Ascending aorta (tissue), 2 donors: Measurements from ENCODE around the gene ZNF709. TPM values are rescaled to one million over a fixed set of nuclear protein-coding genes. Genes with fewer than 3 reads are reported as not detected.
"Not testable (repeated sequence)": the region's sequence is repeated elsewhere in the genome, so short reads cannot be mapped to it uniquely, and the experiment has no call there.

ENCODE experiments used
- DNase-seq, 2 donors: peaks; one replicate each; pipeline ENCODE4 v3.0.0-alpha.2; 2019; ENCODE audit warnings: low spot score in 2 of 2
- H3K27ac ChIP-seq, 2 donors: fragments of 200-600 bp; sonication (generic); one replicate each; pipeline ENCODE4 v1.5.1; 2016 to 2017; ENCODE audit warnings: mild to moderate bottlenecking in 1 of 2
- H3K27me3 ChIP-seq: fragments of 200-600 bp; sonication (generic); one replicate; pipeline ENCODE4 v1.5.1; 2017
- H3K36me3 ChIP-seq, 2 donors: fragments of 200-600 bp; sonication (generic); one replicate each; pipeline ENCODE4 v1.5.1; 2016
- H3K4me1 ChIP-seq, 2 donors: fragments of 200-600 bp; sonication (generic); one replicate each; pipeline ENCODE4 v1.5.1; 2016 to 2017; ENCODE audit warnings: mild to moderate bottlenecking in 1 of 2
- H3K4me3 ChIP-seq, 2 donors: fragments of 200-600 bp; sonication (generic); one replicate each; pipeline ENCODE4 v1.5.1; 2016 to 2017; ENCODE audit warnings: mild to moderate bottlenecking in 1 of 2
- H3K9me3 ChIP-seq, 2 donors: fragments of 200-600 bp; sonication (generic); one replicate each; pipeline ENCODE4 v1.5.1; 2016
- CTCF ChIP-seq, 3 experiments: fragments of 200-600 bp in 2 of 3; fragments of 450-650 bp in 1 of 3; sonication (generic) in 2 of 3; IDR thresholded peaks; one replicate each; pipeline ENCODE4 v1.5.1; 2016 to 2019; ENCODE audit warnings: antibody characterized with exemption in 3 of 3, mild to moderate bottlenecking in 1 of 3, moderate library complexity in 1 of 3
- intact Hi-C: fragments of 100-400 bp; cut with DNase I; formaldehyde crosslinking; loops from one replicate; pipeline ENCODE4 v1.15.1; 2023
- total RNA-seq: library from RNA; depleted of rRNA; stranded (reverse); fragments of >200 nt; gene quantifications from one replicate; pipeline ENCODE4 v1.1.0, GENCODE V29; 2016

The ZNF709 gene
- total RNA-seq, 1 donor from 2014 or later: 3.4 TPM

DNA sequence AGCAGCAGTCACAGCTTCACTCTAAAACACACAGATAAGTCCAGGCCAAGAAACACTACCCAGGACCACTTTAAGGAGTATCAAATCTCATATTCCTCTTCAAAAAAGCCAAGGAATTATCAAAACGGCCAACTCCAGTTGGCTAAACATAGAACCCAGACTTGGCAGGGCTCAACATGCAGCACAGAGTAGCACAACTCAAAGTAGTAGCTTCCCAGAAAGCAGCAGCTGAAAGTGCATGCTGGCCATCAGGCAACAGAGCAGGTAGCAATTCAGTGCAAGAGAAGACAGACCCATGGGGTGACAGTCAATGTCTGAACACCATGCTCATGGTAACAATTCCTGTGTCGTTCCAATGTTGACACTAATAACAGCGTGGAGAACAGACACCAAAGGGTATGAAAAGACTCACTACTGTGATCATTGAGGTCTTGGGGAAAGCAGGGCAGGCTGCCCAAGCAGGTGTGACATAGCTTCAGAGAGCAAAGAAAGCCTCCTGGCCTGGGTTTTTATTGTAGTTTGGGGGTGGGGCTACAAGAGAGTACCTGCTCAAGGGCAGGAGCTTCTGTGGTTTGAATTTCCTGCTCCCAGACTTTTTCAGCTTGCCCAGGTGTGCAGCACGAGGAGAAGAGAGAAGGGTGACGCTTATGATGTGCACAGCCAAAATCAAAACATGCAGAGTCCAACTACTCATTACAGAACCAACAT lies 6.2 kb downstream of the ZNF709 start:
- peaks cover 0 to 29% of the 10 kb centered on the region in 2 donors for H3K9me3 ChIP-seq
- H3K27me3 ChIP-seq: no peaks in the 10 kb centered on the region
- no peak for TF ChIP-seq CTCF (IDR thresholded peaks at IDR 0.05)
- DNase-seq: no peak
- H3K4me3 ChIP-seq: no peak overlapping the region
- intact Hi-C loops: no loop called here
- no peak overlapping the region for H3K27ac ChIP-seq
- H3K36me3 ChIP-seq: no peaks in the 10 kb centered on the region
- H3K4me1 ChIP-seq: peaks cover 0 to 4% of the 10 kb centered on the region in 2 donors

DNA sequence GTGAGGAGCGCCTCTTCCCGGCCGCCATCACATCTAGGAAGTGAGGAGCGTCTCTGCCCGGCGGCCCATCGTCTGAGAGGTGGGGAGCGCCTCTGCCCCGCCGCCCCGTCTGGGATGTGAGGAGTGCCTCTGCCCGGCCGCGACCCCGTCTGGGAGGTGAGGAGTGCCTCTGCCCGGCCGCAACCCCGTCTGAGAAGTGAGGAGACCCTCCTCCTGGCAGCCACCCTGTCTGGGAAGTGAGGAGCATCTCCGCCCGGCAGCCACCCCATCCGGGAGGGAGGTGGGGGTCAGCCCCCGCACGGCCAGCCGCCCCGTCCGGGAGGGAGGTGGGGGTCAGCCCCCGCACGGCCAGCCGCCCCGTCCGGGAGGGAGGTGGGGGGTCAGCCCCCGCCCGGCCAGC lies 17.0 kb downstream of the ZNF709 start:
- H3K4me1 ChIP-seq, H3K4me3 ChIP-seq, H3K27ac ChIP-seq, intact Hi-C loops, H3K27me3 ChIP-seq, DNase-seq: not testable (repeated sequence)
- H3K9me3 ChIP-seq: peaks cover 53 to 94% of the 10 kb centered on the region in 2 donors
- H3K36me3 ChIP-seq: peaks cover 34 to 54% of the 10 kb centered on the region in 2 donors

DNA sequence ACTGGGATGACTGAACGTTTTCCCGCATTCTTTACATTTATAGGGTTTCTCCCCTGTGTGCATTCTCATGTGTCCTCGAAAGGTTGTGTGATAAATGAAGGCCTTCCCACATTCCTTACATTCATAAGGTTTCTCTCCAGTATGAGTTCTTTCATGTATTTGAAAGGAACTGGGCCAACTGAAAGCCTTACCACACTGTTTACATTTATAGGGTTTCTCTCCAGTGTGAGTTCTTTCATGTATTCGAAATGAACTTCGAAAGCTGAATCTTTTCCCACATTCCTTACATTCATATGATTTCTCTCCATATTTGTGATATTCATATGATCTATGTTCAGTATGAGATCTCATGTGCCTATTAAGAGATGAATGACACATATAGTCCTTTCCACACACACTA lies 19.4 kb downstream of the ZNF709 start:
- no peak for TF ChIP-seq CTCF (IDR thresholded peaks at IDR 0.05)
- H3K27me3 ChIP-seq: no peaks in the 10 kb centered on the region
- peaks cover 55 to 93% of the 10 kb centered on the region in 2 donors for H3K9me3 ChIP-seq
- no peaks in the 10 kb centered on the region for H3K4me1 ChIP-seq
- intact Hi-C loops: no loop called here
- no peak for DNase-seq
- peaks cover 34 to 65% of the 10 kb centered on the region in 2 donors for H3K36me3 ChIP-seq
- no peak overlapping the region for H3K4me3 ChIP-seq
- H3K27ac ChIP-seq: no peak overlapping the region

GRCh38 chr19:12464769-12465168 lies 19.8 kb downstream of the ZNF709 start:
- Histone ChIP-seq H3K36me3 (peaks cover 34 to 62% of the 10 kb centered on the region in 2 donors), H3K9me3 (peaks cover 59 to 93% of the 10 kb centered on the region in 2 donors)

DNA sequence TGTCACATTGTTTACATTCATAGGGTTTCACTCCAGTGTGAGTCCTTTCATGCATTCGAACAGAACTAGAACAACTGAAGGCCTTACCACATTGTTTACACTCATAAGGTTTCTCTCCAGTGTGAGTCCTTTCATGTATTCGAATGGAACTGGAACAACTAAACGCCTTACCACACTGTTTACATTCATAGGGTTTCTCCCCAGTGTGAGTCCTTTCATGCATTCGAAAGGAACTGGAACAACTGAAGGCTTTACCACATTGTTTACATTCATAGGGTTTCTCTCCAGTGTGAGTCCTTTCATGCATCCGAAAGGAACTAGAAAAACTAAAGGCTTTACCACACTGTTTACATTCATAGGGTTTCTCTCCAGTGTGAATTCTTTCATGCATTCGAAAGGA lies 20.5 kb downstream of the ZNF709 start:
- intact Hi-C loops, H3K27me3 ChIP-seq, H3K4me1 ChIP-seq, DNase-seq, H3K27ac ChIP-seq, H3K4me3 ChIP-seq: not testable (repeated sequence)
- peaks cover 57 to 92% of the 10 kb centered on the region in 2 donors for H3K9me3 ChIP-seq
- peaks cover 34 to 66% of the 10 kb centered on the region in 2 donors for H3K36me3 ChIP-seq

More at GRCh38 chr19:12464769-12465168, 19.8 kb downstream of the ZNF709 start:
- TF ChIP-seq CTCF (IDR thresholded peaks at IDR 0.05): no peak
- H3K27ac ChIP-seq: no peak overlapping the region
- no peaks in the 10 kb centered on the region for H3K4me1 ChIP-seq
- no peak overlapping the region for H3K4me3 ChIP-seq
- no peak for DNase-seq
- no peaks in the 10 kb centered on the region for H3K27me3 ChIP-seq
- intact Hi-C loops: no loop called here

GRCh38 chr19:12453495-12453894 lies 31.1 kb downstream of the ZNF709 start:
- H3K36me3 ChIP-seq: peaks cover 0 to 17% of the 10 kb centered on the region in 2 donors
- no peak overlapping the region for H3K27ac ChIP-seq
- peaks cover 18 to 77% of the 10 kb centered on the region in 2 donors for H3K9me3 ChIP-seq
- TF ChIP-seq CTCF (IDR thresholded peaks at IDR 0.05): no peak
- no peaks in the 10 kb centered on the region for H3K4me1 ChIP-seq
- H3K4me3 ChIP-seq: no peak overlapping the region
- intact Hi-C loops: no loop called here
- no peaks in the 10 kb centered on the region for H3K27me3 ChIP-seq
- DNase-seq: no peak
